Upper lobe of right lung (tissue), 1 donor: ENCODE measurements around the gene STX7. TPM values are rescaled to one million over a fixed set of nuclear protein-coding genes. Genes with fewer than 3 reads are reported as not detected.

Source experiments
- ATAC-seq: fragments of 200-7000 bp; cut with Tn5 transposase; one replicate; pipeline ENCODE4 v1.9.1; 2020; ENCODE audit warnings: mild to moderate bottlenecking, moderate library complexity
- DNase-seq: peaks from one replicate; pipeline ENCODE4 v3.0.0-alpha.2; 2020
- H3K27ac ChIP-seq: fragments of 200-600 bp; one replicate; pipeline ENCODE4 v1.8.0; 2022
- H3K27me3 ChIP-seq: fragments of 200-600 bp; one replicate; pipeline ENCODE4 v1.8.0; 2022; ENCODE audit warnings: mild to moderate bottlenecking
- H3K36me3 ChIP-seq: fragments of 200-600 bp; one replicate; pipeline ENCODE4 v1.8.0; 2022
- H3K4me1 ChIP-seq: fragments of 200-600 bp; one replicate; pipeline ENCODE4 v1.8.0; 2022
- H3K4me3 ChIP-seq: fragments of 200-600 bp; one replicate; pipeline ENCODE4 v1.8.0; 2022; ENCODE audit warnings: mild to moderate bottlenecking
- H3K9me3 ChIP-seq: fragments of 200-600 bp; one replicate; pipeline ENCODE4 v1.8.0; 2022
- intact Hi-C: fragments of 100-400 bp; cut with DNase I; formaldehyde crosslinking; loops from one replicate; pipeline ENCODE4 v1.11.0; 2022
- total RNA-seq: library from RNA; stranded (reverse); fragmentation: NEBNext Ultra II Directional; extraction: Animal tissue kit (Norgen Biotek cat#: 25700); gene quantifications from one replicate; pipeline ENCODE4 v1.2.1, GENCODE V29; 2021
- TF ChIP-seq, protein P1 (sequence below): fragments of 200-600 bp; IDR thresholded peaks from one replicate; pipeline ENCODE4 v1.8.0; 2022; ENCODE audit warnings: antibody characterized with exemption
- donor health status: DM: no; HTN: yes; CAD: no; lungs with severe emphysema.

The STX7 gene
- total RNA-seq, 1 donor from 2014 or later, result 89.1 TPM

DNA sequence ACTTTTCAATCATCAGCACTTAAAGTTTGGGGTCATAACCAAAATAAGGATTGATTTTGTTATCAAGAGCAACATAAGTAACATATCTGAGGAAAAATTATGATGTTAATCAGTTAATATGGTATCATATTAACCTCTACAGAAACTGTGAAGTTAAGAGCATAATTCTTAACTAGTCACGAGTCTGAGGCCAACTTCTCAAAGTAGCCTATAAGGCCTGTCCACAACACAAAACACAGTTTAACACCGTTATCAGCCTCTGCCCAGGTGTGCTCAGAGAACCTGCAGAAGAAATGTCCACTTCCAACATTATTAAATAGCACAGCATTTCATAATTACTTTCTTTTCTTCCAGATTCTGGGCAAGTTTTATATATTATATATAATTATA, 1.1 kb downstream of the STX7 start:
- peak overlapping the region; percentile 71 for H3K4me3 ChIP-seq
- ATAC-seq, result no peak
- no peaks in the 10 kb centered on the region for H3K36me3 ChIP-seq
- intact Hi-C loops, result no loop called here
- H3K9me3 ChIP-seq, result no peaks in the 10 kb centered on the region
- no peak for DNase-seq
- TF ChIP-seq, protein P1, sequence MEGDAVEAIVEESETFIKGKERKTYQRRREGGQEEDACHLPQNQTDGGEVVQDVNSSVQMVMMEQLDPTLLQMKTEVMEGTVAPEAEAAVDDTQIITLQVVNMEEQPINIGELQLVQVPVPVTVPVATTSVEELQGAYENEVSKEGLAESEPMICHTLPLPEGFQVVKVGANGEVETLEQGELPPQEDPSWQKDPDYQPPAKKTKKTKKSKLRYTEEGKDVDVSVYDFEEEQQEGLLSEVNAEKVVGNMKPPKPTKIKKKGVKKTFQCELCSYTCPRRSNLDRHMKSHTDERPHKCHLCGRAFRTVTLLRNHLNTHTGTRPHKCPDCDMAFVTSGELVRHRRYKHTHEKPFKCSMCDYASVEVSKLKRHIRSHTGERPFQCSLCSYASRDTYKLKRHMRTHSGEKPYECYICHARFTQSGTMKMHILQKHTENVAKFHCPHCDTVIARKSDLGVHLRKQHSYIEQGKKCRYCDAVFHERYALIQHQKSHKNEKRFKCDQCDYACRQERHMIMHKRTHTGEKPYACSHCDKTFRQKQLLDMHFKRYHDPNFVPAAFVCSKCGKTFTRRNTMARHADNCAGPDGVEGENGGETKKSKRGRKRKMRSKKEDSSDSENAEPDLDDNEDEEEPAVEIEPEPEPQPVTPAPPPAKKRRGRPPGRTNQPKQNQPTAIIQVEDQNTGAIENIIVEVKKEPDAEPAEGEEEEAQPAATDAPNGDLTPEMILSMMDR, result no peak
- H3K27ac ChIP-seq, result peak overlapping the region; percentile 90
- no peaks in the 10 kb centered on the region for H3K27me3 ChIP-seq
- H3K4me1 ChIP-seq, result peaks cover 29% of the 10 kb centered on the region

DNA sequence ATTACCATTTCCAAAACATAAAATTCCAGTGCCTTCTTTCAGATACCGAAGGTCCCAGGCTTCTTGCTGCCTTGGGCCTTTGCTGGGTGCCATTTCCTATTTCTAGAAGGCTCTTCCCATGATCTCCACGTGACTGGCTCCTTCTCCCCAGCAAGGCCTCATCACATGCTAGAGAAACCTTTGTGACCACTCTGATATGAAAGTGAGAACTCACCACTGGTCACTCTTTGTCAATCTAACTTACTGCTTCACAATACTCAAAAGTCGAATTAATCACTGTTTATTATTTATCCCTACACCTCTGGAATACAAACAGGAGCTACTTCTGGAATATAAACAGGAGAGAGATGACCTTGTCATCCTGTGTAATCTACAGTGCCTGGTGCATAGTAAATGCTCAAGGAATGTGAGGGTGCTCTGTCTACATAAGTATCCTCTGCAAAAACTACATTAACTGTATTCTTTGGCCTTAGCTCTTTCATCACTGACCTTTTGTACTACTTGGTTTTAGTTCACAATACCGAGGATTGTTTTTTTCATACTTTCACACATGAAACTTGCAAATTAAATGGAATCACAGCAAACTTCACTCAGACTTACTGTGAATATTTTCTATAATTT, 1.6 kb downstream of the STX7 start:
- Histone ChIP-seq H3K9me3 (no peaks in the 10 kb centered on the region), H3K27ac (peak overlapping the region; percentile 90), H3K4me3 (peak overlapping the region; percentile 71), H3K4me1 (peaks cover 29% of the 10 kb centered on the region), H3K36me3 (no peaks in the 10 kb centered on the region), H3K27me3 (no peaks in the 10 kb centered on the region)
- TF ChIP-seq, protein P1, result no peak
- intact Hi-C loops, result no loop called here
- peak; percentile 2 for ATAC-seq
- no peak for DNase-seq

DNA sequence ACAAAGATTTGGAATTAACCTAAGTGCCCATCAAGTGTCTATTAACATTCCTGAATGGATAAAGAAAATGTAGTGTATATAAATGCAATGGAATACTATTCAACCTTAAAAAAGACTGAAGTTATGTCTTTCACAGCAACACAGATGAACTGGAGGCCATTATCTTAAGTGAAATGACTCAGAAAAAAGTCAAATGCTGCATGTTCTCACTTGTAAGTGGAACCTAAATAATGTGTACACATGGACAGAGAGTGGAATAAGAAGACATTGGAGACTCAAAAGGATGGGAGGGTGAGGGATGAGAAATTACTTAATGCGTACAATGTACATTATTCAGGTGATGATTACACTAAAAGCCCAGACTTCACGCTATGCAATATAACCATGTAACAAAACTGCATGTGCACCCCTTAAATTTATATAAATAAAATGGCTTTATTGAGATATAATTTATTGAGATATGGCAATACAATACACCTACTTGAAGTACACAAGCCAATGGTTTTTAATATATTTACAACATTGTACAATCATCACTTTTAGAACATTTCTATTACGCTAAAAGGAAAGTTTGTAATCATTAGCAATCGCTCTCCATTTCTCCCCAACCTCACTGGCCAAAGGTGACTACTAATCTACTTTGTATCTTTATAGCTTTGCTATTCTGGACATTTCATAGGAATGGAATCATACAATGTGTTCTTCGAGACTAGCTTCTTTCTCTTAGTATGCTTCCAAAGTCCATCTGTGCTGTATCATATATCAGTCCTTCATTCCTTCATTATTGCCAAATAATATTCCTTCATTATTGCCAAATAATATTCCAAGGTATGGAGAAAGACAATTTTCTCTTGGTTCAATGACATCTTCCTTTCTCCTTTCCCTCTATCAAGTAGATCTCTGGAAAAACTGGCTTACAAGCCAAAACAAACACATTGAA, 5.8 kb downstream of the STX7 start:
- Histone ChIP-seq H3K27me3 (no peaks in the 10 kb centered on the region), H3K27ac (no peak overlapping the region), H3K36me3 (peaks cover 22% of the 10 kb centered on the region), H3K9me3 (no peaks in the 10 kb centered on the region), H3K4me3 (no peak overlapping the region), H3K4me1 (peaks cover 38% of the 10 kb centered on the region)
- ATAC-seq (no peak), DNase-seq (no peak)
- TF ChIP-seq, protein P1, result no peak
- intact Hi-C loops, result no loop called here

DNA sequence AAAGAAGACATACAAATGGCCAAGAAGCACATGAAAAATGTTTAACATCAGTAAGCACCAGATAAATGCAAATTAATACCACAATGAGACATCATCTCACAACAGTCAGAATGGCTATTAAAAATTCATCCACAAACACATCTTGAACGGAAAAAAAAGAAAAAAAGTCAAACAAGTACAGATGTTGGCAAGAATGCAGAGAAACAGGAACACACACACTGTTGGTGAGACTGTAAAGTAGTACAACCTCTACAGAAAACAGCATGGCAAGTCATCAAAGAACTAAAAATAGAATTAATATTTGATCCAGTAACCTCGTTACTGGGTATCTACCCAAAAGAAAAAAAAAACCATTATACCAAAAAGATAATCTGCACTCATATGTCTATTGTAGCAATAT, 6.5 kb downstream of the STX7 start:
- no peaks in the 10 kb centered on the region for H3K27me3 ChIP-seq
- DNase-seq (no peak), ATAC-seq (no peak)
- H3K36me3 ChIP-seq, result peaks cover 29% of the 10 kb centered on the region
- intact Hi-C loops, result no loop called here
- H3K9me3 ChIP-seq, result no peaks in the 10 kb centered on the region
- H3K27ac ChIP-seq, result no peak overlapping the region
- no peak overlapping the region for H3K4me3 ChIP-seq
- peaks cover 36% of the 10 kb centered on the region for H3K4me1 ChIP-seq
- TF ChIP-seq, protein P1, result no peak

DNA sequence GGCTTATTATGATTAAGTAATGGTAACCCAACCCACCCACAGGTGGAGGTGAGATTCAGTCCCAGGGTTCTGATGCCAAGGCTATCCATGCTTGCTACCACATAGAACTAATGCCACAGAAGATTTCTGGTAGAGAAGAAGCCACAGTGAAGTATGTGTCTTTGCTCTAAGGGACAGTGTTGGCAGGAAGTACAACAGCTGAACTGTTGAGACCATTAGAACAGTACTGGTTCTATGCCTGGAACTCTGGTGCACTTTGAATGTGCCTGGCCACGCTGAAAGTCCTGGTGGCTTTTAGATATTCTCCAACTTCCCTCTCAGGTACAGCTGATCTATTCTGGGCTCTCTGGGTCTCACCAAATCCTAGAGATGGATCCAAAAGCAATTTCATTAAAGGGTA, 7.8 kb downstream of the STX7 start:
- peaks cover 40% of the 10 kb centered on the region for H3K36me3 ChIP-seq
- intact Hi-C loops, result no loop called here
- DNase-seq, result no peak
- no peak for ATAC-seq
- no peak overlapping the region for H3K4me3 ChIP-seq
- no peaks in the 10 kb centered on the region for H3K27me3 ChIP-seq
- no peaks in the 10 kb centered on the region for H3K9me3 ChIP-seq
- TF ChIP-seq, protein P1, result no peak
- peaks cover 30% of the 10 kb centered on the region for H3K4me1 ChIP-seq
- no peak overlapping the region for H3K27ac ChIP-seq
